Measurements from ENCODE around the gene GRIA1. TPM values are rescaled to one million over a fixed set of nuclear protein-coding genes. Genes with fewer than 3 reads are reported as not detected.

Gene GRIA1
- total RNA-seq, 2 donors from 2014 or later: 0.12 to 1.2 TPM

GRCh38 chr5:153774686-153775085 lies 284.2 kb downstream of the GRIA1 start:
- H3K27ac ChIP-seq: no peak overlapping the region
- H3K27me3 ChIP-seq: no peaks in the 10 kb centered on the region
- no peaks in the 10 kb centered on the region for H3K36me3 ChIP-seq
- TF ChIP-seq CTCF (IDR thresholded peaks at IDR 0.05): no peak
- no peak for DNase-seq (ENCODE audit: low spot score)
- no peaks in the 10 kb centered on the region for H3K4me1 ChIP-seq
- no peaks in the 10 kb centered on the region for H3K9me3 ChIP-seq
- no peak overlapping the region for H3K4me3 ChIP-seq

- H3K27ac ChIP-seq: no peak overlapping the region
- no peak for DNase-seq (ENCODE audit: low spot score)
- no peaks in the 10 kb centered on the region for H3K27me3 ChIP-seq
- no peaks in the 10 kb centered on the region for H3K36me3 ChIP-seq
- H3K4me1 ChIP-seq: no peaks in the 10 kb centered on the region
- no peak for TF ChIP-seq CTCF (IDR thresholded peaks at IDR 0.05)
- H3K4me3 ChIP-seq: no peak overlapping the region
- H3K9me3 ChIP-seq: no peaks in the 10 kb centered on the region
Measured at GRCh38 chr5:153775923-153776322, 285.5 kb downstream of the GRIA1 start.

- no peak for TF ChIP-seq CTCF (IDR thresholded peaks at IDR 0.05)
- H3K4me3 ChIP-seq: no peak overlapping the region
- no peaks in the 10 kb centered on the region for H3K27me3 ChIP-seq
- no peak for DNase-seq (ENCODE audit: low spot score)
- H3K36me3 ChIP-seq: no peaks in the 10 kb centered on the region
- no peaks in the 10 kb centered on the region for H3K4me1 ChIP-seq
- H3K9me3 ChIP-seq: no peaks in the 10 kb centered on the region
- H3K27ac ChIP-seq: no peak overlapping the region
Measured at GRCh38 chr5:153777681-153778581, 287.5 kb downstream of the GRIA1 start.

- H3K27ac ChIP-seq: no peak overlapping the region
- DNase-seq (ENCODE audit: low spot score): no peak
- no peak for TF ChIP-seq CTCF (IDR thresholded peaks at IDR 0.05)
Measured at GRCh38 chr5:153779836-153780235, 289.4 kb downstream of the GRIA1 start.

GRCh38 chr5:153780876-153781705 lies 290.6 kb downstream of the GRIA1 start:
- Histone ChIP-seq H3K4me3 (no peak overlapping the region), H3K9me3 (no peaks in the 10 kb centered on the region), H3K27me3 (no peaks in the 10 kb centered on the region), H3K27ac (no peak overlapping the region), H3K36me3 (no peaks in the 10 kb centered on the region), H3K4me1 (no peaks in the 10 kb centered on the region)
- no peak for TF ChIP-seq CTCF (IDR thresholded peaks at IDR 0.05)
- no peak for DNase-seq (ENCODE audit: low spot score)

More at GRCh38 chr5:153779836-153780235, 289.4 kb downstream of the GRIA1 start:
- H3K4me1 ChIP-seq: no peaks in the 10 kb centered on the region
- no peaks in the 10 kb centered on the region for H3K27me3 ChIP-seq
- no peak overlapping the region for H3K4me3 ChIP-seq
- no peaks in the 10 kb centered on the region for H3K9me3 ChIP-seq
- no peaks in the 10 kb centered on the region for H3K36me3 ChIP-seq
